GM19452 (cell line): Measurements from ENCODE around the gene LCE1B.

Source experiments
- ATAC-seq: cut with Tn5 transposase; IDR thresholded peaks from one replicate; pipeline ENCODE4 v1.9.1; 2021; ENCODE audit not compliant: unreplicated experiment

LCE1B gene

DNA sequence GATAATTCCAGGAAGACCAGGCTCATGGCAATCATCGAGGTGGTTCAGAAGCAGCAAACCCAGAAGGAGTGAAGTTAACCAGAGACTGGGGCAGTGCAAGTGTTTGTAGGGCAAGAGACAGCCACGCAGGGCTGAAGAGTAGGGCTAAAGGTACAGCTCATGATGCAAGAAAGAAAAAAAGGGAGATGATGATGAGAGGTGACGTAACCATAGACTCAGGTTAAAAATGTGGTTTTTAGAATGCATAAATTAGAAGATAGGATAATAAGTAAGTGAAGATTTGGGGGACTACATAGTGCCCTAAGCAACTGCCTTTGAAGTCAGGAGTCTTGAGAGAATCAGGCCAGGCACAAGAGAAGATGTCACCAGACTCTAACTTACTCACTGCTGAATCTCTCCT is 48.4 kb downstream of the LCE1B start:
- no peak for ATAC-seq

DNA sequence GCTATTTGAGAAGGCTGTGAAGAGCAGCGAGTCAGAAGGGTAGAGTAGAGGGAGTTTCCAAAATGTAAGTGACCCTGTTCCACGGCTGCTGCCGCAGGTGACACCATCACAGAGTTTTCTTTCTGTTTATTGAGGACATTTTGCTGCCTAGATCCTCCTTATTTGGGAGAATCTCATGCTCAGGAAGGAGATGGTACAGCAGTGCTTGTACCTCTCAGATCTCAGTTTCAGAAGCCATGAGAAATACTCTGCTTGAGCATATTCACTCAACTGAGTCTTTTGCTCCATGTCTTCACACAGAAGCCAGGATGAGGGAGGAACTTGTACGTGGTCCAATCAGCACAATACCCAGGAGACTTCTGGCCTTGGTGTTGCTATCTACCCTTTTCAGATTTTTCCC is 49.6 kb downstream of the LCE1B start:
- ATAC-seq, result no peak
